SK-N-SH (cell line): ENCODE results near the gene BRD4. TPM values are rescaled to one million over a fixed set of nuclear protein-coding genes. Genes with fewer than 3 reads are reported as not detected.

ENCODE experiments used
- CTCF ChIA-PET: fragments of 300-600, 350-600 bp; formaldehyde crosslinking; extraction: SDS; loops from one replicate; lab custom pipeline; 2021; lab: Yijun Ruan, JAX
- POLR2A ChIA-PET: fragments of 350-600 bp; sonication (Branson Sonifier 250); formaldehyde crosslinking; extraction: SDS; loops from one replicate; lab custom pipeline; 2020; ENCODE audit warnings: antibody characterized with exemption, inconsistent platforms; lab: Yijun Ruan, JAX
- DNase-seq: peaks from one replicate; pipeline ENCODE4 v3.0.0; 2012
- H2AFZ ChIP-seq: fragments of 200-600 bp; sonication (generic); 2 replicates; pipeline ENCODE4 v1.8.1; 2016; ENCODE audit warnings: antibody characterized with exemption, mild to moderate bottlenecking, low read depth
- H3F3A ChIP-seq: fragments of 200-600 bp; sonication (generic); replicated peaks from 2 replicates; pipeline ENCODE3; 2016; ENCODE audit warnings: antibody characterized with exemption, mild to moderate bottlenecking; ENCODE audit not compliant: insufficient read depth
- H3K27ac ChIP-seq, 2 experiments: fragments of 200-500 bp in 1 of 2; fragments of 200-600 bp in 1 of 2; sonication (Bioruptor generic) in 1 of 2; sonication (generic), shearing (Covaris generic) in 1 of 2; 2 replicates each; pipeline versions ENCODE4 v1.5.1 to v1.6.1; 2014 to 2016; ENCODE audit warnings: low read depth in 2 of 2, inconsistent platforms in 1 of 2, low read length in 1 of 2, mild to moderate bottlenecking in 1 of 2, mixed read lengths in 1 of 2
- H3K27me3 ChIP-seq: fragments of 200-600 bp; sonication (generic), shearing (Covaris generic); 2 replicates; pipeline ENCODE4 v1.6.1; 2016; ENCODE audit warnings: mixed run types; ENCODE audit not compliant: insufficient read depth
- H3K36me3 ChIP-seq, 2 experiments: fragments of 200-500 bp in 1 of 2; fragments of 200-600 bp in 1 of 2; sonication (Bioruptor generic) in 1 of 2; sonication (generic) in 1 of 2; replicated peaks in 1 of 2; 2 replicates each; pipeline versions ENCODE3 to v1.5.1; 2014 to 2016; ENCODE audit warnings: low read length in 1 of 2, mild to moderate bottlenecking in 1 of 2; ENCODE audit not compliant: insufficient read depth in 2 of 2, control insufficient read depth in 1 of 2
- H3K4me1 ChIP-seq, 2 experiments: fragments of 200-500 bp in 1 of 2; fragments of 200-600 bp in 1 of 2; sonication (Bioruptor generic) in 1 of 2; sonication (generic), shearing (Covaris generic) in 1 of 2; 2 replicates each; pipeline versions ENCODE4 v1.5.1 to v1.6.1; 2014 to 2016; ENCODE audit warnings: low read depth in 1 of 2, low read length in 1 of 2, mixed run types in 1 of 2; ENCODE audit not compliant: insufficient read depth in 2 of 2, control insufficient read depth in 1 of 2
- H3K4me2 ChIP-seq: fragments of 200-600 bp; sonication (generic), shearing (Covaris generic); 2 replicates; pipeline ENCODE4 v1.6.1; 2017; ENCODE audit warnings: mixed run types
- H3K4me3 ChIP-seq, 2 experiments: fragments of 200-500 bp in 1 of 2; fragments of 200-600 bp in 1 of 2; sonication (Bioruptor generic) in 1 of 2; sonication (generic), shearing (Covaris generic) in 1 of 2; 2 replicates each; pipeline versions ENCODE4 v1.5.1 to v1.8.1; 2014 to 2016; ENCODE audit warnings: low read depth in 2 of 2, inconsistent platforms in 1 of 2, low read length in 1 of 2, mild to moderate bottlenecking in 1 of 2, mixed read lengths in 1 of 2, moderate library complexity in 1 of 2
- H3K79me2 ChIP-seq: fragments of 200-600 bp; sonication (generic); 2 replicates; pipeline ENCODE4 v1.8.1; 2017; ENCODE audit warnings: mild to moderate bottlenecking; ENCODE audit not compliant: insufficient read depth
- H3K9ac ChIP-seq: fragments of 200-600 bp; sonication (generic); 2 replicates; pipeline ENCODE4 v1.6.1; 2017; ENCODE audit warnings: mixed run types
- H3K9me2 ChIP-seq: fragments of 200-600 bp; sonication (generic); 2 replicates; pipeline ENCODE4 v1.6.1; 2017; ENCODE audit warnings: mixed run types
- H3K9me3 ChIP-seq: fragments of 200-600 bp; sonication (generic); 2 replicates; pipeline ENCODE4 v1.6.1; 2017; ENCODE audit warnings: mixed run types, mild to moderate bottlenecking, moderate library complexity
- H4K20me1 ChIP-seq: fragments of 200-600 bp; sonication (generic); 2 replicates; pipeline ENCODE4 v1.6.1; 2017; ENCODE audit warnings: mild to moderate bottlenecking, mixed run types; ENCODE audit not compliant: insufficient read depth
- CTCF ChIP-seq: fragments of 200-600 bp; sonication (generic); IDR thresholded peaks from 2 replicates; pipeline ENCODE4 v1.6.1; 2017; ENCODE audit warnings: antibody characterized with exemption, mild to moderate bottlenecking, moderate library complexity
- ELF1 ChIP-seq: IDR thresholded peaks from 2 replicates; pipeline ENCODE4 v1.4.0; 2012
- EP300 ChIP-seq, 2 experiments: IDR thresholded peaks; 2 replicates each; pipeline versions ENCODE4 v1.4.0 to v1.6.1; 2012; ENCODE audit warnings: borderline replicate concordance in 1 of 2, low read depth in 1 of 2, low read length in 1 of 2
- FOSL2 ChIP-seq: IDR thresholded peaks from 2 replicates; pipeline ENCODE4 v1.4.0; 2012; ENCODE audit warnings: low read depth, mild to moderate bottlenecking, moderate library complexity, borderline replicate concordance
- GATA2 ChIP-seq: sonication (generic); formaldehyde crosslinking; IDR thresholded peaks from 2 replicates; pipeline ENCODE4 v1.5.0; 2020; ENCODE audit warnings: mild to moderate bottlenecking, missing genetic modification reagents
- IRF3 ChIP-seq: fragments of 150-350 bp; IDR thresholded peaks from 2 replicates; pipeline ENCODE4 v1.6.1; 2016; ENCODE audit warnings: mild to moderate bottlenecking, low read depth, low read length
- MXI1 ChIP-seq: IDR thresholded peaks from 2 replicates; pipeline ENCODE4 v1.6.1; 2012; ENCODE audit warnings: mild to moderate bottlenecking, low read depth, low read length, improper control_type of control experiment
- PBX3 ChIP-seq: IDR thresholded peaks from 2 replicates; pipeline ENCODE4; 2012
- POLR2AphosphoS5 ChIP-seq: IDR thresholded peaks from 2 replicates; pipeline ENCODE4 v1.6.1; 2012; ENCODE audit warnings: low read depth, low read length
- RAD21 ChIP-seq: IDR thresholded peaks from 2 replicates; pipeline ENCODE4 v1.6.1; 2012; ENCODE audit warnings: mild to moderate bottlenecking, low read length
- RCOR1 ChIP-seq: fragments of 150-350 bp; IDR thresholded peaks from 2 replicates; pipeline ENCODE4 v1.6.1; 2017; ENCODE audit warnings: antibody characterized with exemption, low read length
- RFX5 ChIP-seq: IDR thresholded peaks from 2 replicates; pipeline ENCODE4 v1.6.1; 2012; ENCODE audit warnings: mild to moderate bottlenecking, improper control_type of control experiment, low read length
- RXRA ChIP-seq: IDR thresholded peaks from 2 replicates; pipeline ENCODE4 v1.4.0; 2012; ENCODE audit warnings: low read depth, mild to moderate bottlenecking, borderline replicate concordance
- SIN3A ChIP-seq: IDR thresholded peaks from 2 replicates; pipeline ENCODE4 v1.6.1; 2012; ENCODE audit warnings: low read depth, mild to moderate bottlenecking, low read length, moderate library complexity, borderline replicate concordance
- TAF1 ChIP-seq: IDR thresholded peaks from 2 replicates; pipeline ENCODE4 v1.6.1; 2012; ENCODE audit warnings: low read depth, mild to moderate bottlenecking, low read length, moderate library complexity, borderline replicate concordance
- TCF12 ChIP-seq: IDR thresholded peaks from 2 replicates; pipeline ENCODE4 v1.4.0; 2012
- TEAD4 ChIP-seq: IDR thresholded peaks from 2 replicates; pipeline ENCODE4 v1.4.0; 2012; ENCODE audit warnings: mild to moderate bottlenecking, borderline replicate concordance; ENCODE audit not compliant: insufficient read depth
- ZBTB33 ChIP-seq: IDR thresholded peaks from 2 replicates; pipeline ENCODE4 v1.4.0; 2012; ENCODE audit warnings: low read depth, borderline replicate concordance
- WGBS: methylation state at CpG from one replicate; pipeline ENCODE4 v1.1.6; 2017; ENCODE audit warnings: low lambda C conversion rate; 5-methylcytosine and 5-hydroxymethylcytosine counted together
- polyA plus RNA-seq, 3 experiments: library from polyadenylated mRNA; depleted of rRNA; stranded (reverse); fragments of >200 nt; gene quantifications; 2 replicates each; pipeline ENCODE4 v1.2.3, GENCODE V29; 2012

Gene BRD4
- polyA plus RNA-seq, 1 of the 3 experiments (the other 2 are of a cell fraction), result 10.0 TPM

GRCh38 chr19:15238639-15239155, 93.6 kb downstream of the BRD4 start:
- peaks cover 16 to 69% of the 10 kb centered on the region in 2 experiments for H3K36me3 ChIP-seq
- H3K4me1 ChIP-seq, result peaks cover 0 to 4% of the 10 kb centered on the region in 2 experiments; a peak in 1 of 4 replicates
- WGBS, result 96% methylated on average over 29 of the region's 29 CpGs
- no peak overlapping the region for H2AFZ ChIP-seq
- H3K9ac ChIP-seq, result no peak overlapping the region
- no peak for TF ChIP-seq PBX3
- TF ChIP-seq SIN3A, result no peak
- TF ChIP-seq TAF1, result no peak
- TF ChIP-seq GATA2 (CRISPR knock-in tag), result no peak
- no peak for TF ChIP-seq RXRA
- TF ChIP-seq FOSL2, result no peak
- no peak for TF ChIP-seq RCOR1
- H3F3A ChIP-seq, result peaks cover 7% of the 10 kb centered on the region
- H3K27ac ChIP-seq, result no peak overlapping the region; a peak in 1 of 4 replicates
- ChIA-PET POLR2A (no interaction called here), CTCF (interaction anchor here (0.6 to 1.3 kb wide), 2 partner anchors 58 to 137 kb away, joined by 3 to 4 read pairs; no protein-coding TSS in a partner anchor)
- H3K9me3 ChIP-seq, result no peaks in the 10 kb centered on the region
- no peaks in the 10 kb centered on the region for H3K9me2 ChIP-seq
- H3K4me2 ChIP-seq, result no peak overlapping the region
- DNase-seq, result no peak
- peaks cover 8% of the 10 kb centered on the region for H4K20me1 ChIP-seq
- no peaks in the 10 kb centered on the region for H3K27me3 ChIP-seq
- no peak overlapping the region for H3K4me3 ChIP-seq
- H3K79me2 ChIP-seq, result peaks cover 9% of the 10 kb centered on the region

- Histone ChIP-seq H3K79me2 (0 out of 2 replicates have a peak, but pooled peaks cover 6% of the 10 kb centered on the region), H4K20me1 (peaks cover 8% of the 10 kb centered on the region), H2AFZ (no peak overlapping the region), H3K9me2 (no peaks in the 10 kb centered on the region), H3K9me3 (no peaks in the 10 kb centered on the region), H3F3A (peaks cover 7% of the 10 kb centered on the region), H3K27ac (no peak overlapping the region; a peak in 1 of 4 replicates), H3K36me3 (peaks cover 15 to 64% of the 10 kb centered on the region in 2 experiments), H3K9ac (no peak overlapping the region), H3K27me3 (no peaks in the 10 kb centered on the region), H3K4me3 (no peak overlapping the region; a peak in 1 of 4 replicates), H3K4me2 (no peak overlapping the region), H3K4me1 (peaks cover 0 to 4% of the 10 kb centered on the region in 2 experiments; a peak in 1 of 4 replicates)
- ChIA-PET CTCF (interaction anchor here (0.6 kb wide), 1 partner anchor 57 kb away, joined by 3 read pairs; no protein-coding TSS in a partner anchor), POLR2A (no interaction called here)
- no peak for DNase-seq
- no peak for TF ChIP-seq ZBTB33
- TF ChIP-seq TCF12, result no peak
- TF ChIP-seq ELF1, result no peak
- TF ChIP-seq RXRA, result no peak
- TF ChIP-seq RFX5, result no peak
- no peak for TF ChIP-seq RAD21
- TF ChIP-seq CTCF, result no peak
- no peak for TF ChIP-seq EP300 (IDR thresholded peaks at IDR 0.05; ENCODE audit: borderline replicate concordance in 1 of 2, low read depth in 1 of 2, low read length in 1 of 2)
- no peak for TF ChIP-seq POLR2AphosphoS5
- no peak for TF ChIP-seq RCOR1
- TF ChIP-seq MXI1, result no peak
- no peak for TF ChIP-seq IRF3
- no peak for TF ChIP-seq TEAD4
- WGBS, result 95% methylated on average over 24 of the region's 42 CpGs
These were observed 94.3 kb downstream of the BRD4 start for GRCh38 chr19:15237759-15238638.
